Ishikawa (cell line): ENCODE results near the gene CCDC93.

ENCODE experiments used
- CEBPB ChIP-seq: IDR thresholded peaks from 2 replicates; pipeline ENCODE4 v1.6.1; 2012
- CREB1 ChIP-seq: IDR thresholded peaks from 2 replicates; pipeline ENCODE4 v1.6.1; 2012; ENCODE audit warnings: low read depth
- EP300 ChIP-seq: IDR thresholded peaks from 2 replicates; pipeline ENCODE4 v1.6.1; 2012; ENCODE audit warnings: borderline replicate concordance
- FOXM1 ChIP-seq: IDR thresholded peaks from 2 replicates; pipeline ENCODE4 v1.6.1; 2012; ENCODE audit warnings: low read depth, borderline replicate concordance
- NFIC ChIP-seq: IDR thresholded peaks from 2 replicates; pipeline ENCODE4 v1.6.1; 2012
- RAD21 ChIP-seq: IDR thresholded peaks from 2 replicates; pipeline ENCODE4 v1.6.1; 2012; ENCODE audit warnings: low read depth
- TAF1 ChIP-seq: IDR thresholded peaks from 2 replicates; pipeline ENCODE4 v1.6.1; 2012; ENCODE audit warnings: low read depth, mild to moderate bottlenecking
- TCF12 ChIP-seq: IDR thresholded peaks from 2 replicates; pipeline ENCODE4 v1.6.1; 2012; ENCODE audit warnings: low read depth
- TEAD4 ChIP-seq: IDR thresholded peaks from 2 replicates; pipeline ENCODE4 v1.6.1; 2012
- YY1 ChIP-seq: IDR thresholded peaks from 2 replicates; pipeline ENCODE4 v1.6.1; 2012; ENCODE audit warnings: low read depth
- ZBTB7A ChIP-seq: IDR thresholded peaks from 2 replicates; pipeline ENCODE4 v1.6.1; 2012; ENCODE audit warnings: low read depth
- TF ChIP-seq, protein P1 (sequence below): IDR thresholded peaks from 2 replicates; pipeline ENCODE4 v1.6.1; 2012
- TF ChIP-seq, protein P2 (sequence below): IDR thresholded peaks from 2 replicates; pipeline ENCODE4 v1.6.1; 2012; ENCODE audit warnings: low read depth, mild to moderate bottlenecking

DNA sequence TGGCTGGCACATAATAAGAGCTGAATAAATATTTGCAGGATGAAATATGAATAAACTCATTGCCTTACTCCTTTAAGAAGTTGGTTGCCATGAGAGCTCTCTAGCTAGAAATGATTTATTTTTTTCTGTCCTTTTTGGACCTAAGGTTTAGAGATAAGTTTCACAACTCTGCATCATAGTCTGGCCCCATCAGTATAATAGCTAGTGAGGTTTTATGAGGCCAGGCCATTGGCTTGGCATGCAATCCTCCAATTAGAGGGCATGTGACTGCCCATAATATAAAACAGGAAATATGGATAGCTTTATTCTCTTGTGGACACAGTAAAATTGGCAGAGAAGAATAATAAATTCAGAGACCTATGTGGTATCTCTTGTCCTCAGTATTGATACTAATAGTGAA is 48.2 kb upstream of the CCDC93 start:
- TF ChIP-seq, protein P1, sequence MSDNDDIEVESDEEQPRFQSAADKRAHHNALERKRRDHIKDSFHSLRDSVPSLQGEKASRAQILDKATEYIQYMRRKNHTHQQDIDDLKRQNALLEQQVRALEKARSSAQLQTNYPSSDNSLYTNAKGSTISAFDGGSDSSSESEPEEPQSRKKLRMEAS, result no peak
- TF ChIP-seq EP300, result no peak
- no peak for TF ChIP-seq RAD21
- TF ChIP-seq, protein P2, sequence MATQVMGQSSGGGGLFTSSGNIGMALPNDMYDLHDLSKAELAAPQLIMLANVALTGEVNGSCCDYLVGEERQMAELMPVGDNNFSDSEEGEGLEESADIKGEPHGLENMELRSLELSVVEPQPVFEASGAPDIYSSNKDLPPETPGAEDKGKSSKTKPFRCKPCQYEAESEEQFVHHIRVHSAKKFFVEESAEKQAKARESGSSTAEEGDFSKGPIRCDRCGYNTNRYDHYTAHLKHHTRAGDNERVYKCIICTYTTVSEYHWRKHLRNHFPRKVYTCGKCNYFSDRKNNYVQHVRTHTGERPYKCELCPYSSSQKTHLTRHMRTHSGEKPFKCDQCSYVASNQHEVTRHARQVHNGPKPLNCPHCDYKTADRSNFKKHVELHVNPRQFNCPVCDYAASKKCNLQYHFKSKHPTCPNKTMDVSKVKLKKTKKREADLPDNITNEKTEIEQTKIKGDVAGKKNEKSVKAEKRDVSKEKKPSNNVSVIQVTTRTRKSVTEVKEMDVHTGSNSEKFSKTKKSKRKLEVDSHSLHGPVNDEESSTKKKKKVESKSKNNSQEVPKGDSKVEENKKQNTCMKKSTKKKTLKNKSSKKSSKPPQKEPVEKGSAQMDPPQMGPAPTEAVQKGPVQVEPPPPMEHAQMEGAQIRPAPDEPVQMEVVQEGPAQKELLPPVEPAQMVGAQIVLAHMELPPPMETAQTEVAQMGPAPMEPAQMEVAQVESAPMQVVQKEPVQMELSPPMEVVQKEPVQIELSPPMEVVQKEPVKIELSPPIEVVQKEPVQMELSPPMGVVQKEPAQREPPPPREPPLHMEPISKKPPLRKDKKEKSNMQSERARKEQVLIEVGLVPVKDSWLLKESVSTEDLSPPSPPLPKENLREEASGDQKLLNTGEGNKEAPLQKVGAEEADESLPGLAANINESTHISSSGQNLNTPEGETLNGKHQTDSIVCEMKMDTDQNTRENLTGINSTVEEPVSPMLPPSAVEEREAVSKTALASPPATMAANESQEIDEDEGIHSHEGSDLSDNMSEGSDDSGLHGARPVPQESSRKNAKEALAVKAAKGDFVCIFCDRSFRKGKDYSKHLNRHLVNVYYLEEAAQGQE, result no peak
- no peak for TF ChIP-seq YY1
- no peak for TF ChIP-seq CEBPB
- TF ChIP-seq CREB1, result no peak
- no peak for TF ChIP-seq NFIC
- no peak for TF ChIP-seq TAF1
- no peak for TF ChIP-seq FOXM1
- TF ChIP-seq TEAD4, result no peak
- TF ChIP-seq ZBTB7A, result no peak
- TF ChIP-seq TCF12, result no peak
